DOHH2 (cell line): ENCODE measurements around the gene BARX2.

Experiments used
- H3F3A ChIP-seq: fragments of 200-600 bp; sonication (generic), shearing (Covaris generic); 2 replicates; pipeline ENCODE4 v1.6.0; 2016; ENCODE audit warnings: antibody characterized with exemption, mild to moderate bottlenecking; ENCODE audit not compliant: control insufficient read depth, insufficient read depth
- H3K27ac ChIP-seq: fragments of 200-600 bp; sonication (generic); 2 replicates; pipeline ENCODE4 v1.5.1; 2014; ENCODE audit warnings: low read depth, mild to moderate bottlenecking, low read length, moderate library complexity
- H3K27me3 ChIP-seq: fragments of 200-600 bp; sonication (generic); 2 replicates; pipeline ENCODE4 v1.6.1; 2014; ENCODE audit warnings: mild to moderate bottlenecking, low read length, mixed read lengths; ENCODE audit not compliant: control insufficient read depth
- H3K36me3 ChIP-seq: fragments of 200-600 bp; sonication (generic); 2 replicates; pipeline ENCODE4 v1.6.1; 2014; ENCODE audit warnings: mild to moderate bottlenecking, low read length, moderate library complexity, mixed read lengths; ENCODE audit not compliant: control insufficient read depth
- H3K4me1 ChIP-seq: fragments of 200-600 bp; sonication (generic); 2 replicates; pipeline ENCODE4 v1.6.1; 2014; ENCODE audit warnings: mild to moderate bottlenecking, low read length, mixed read lengths; ENCODE audit not compliant: control insufficient read depth
- H3K4me2 ChIP-seq: fragments of 200-600 bp; sonication (generic); 2 replicates; pipeline ENCODE4 v1.6.0; 2014; ENCODE audit warnings: mild to moderate bottlenecking, low read length, moderate library complexity
- H3K4me3 ChIP-seq: fragments of 200-600 bp; sonication (generic); 2 replicates; pipeline ENCODE4 v1.5.1; 2014; ENCODE audit warnings: mild to moderate bottlenecking, low read length, mixed read lengths
- H3K79me2 ChIP-seq: fragments of 200-600 bp; sonication (generic); 2 replicates; pipeline ENCODE4 v1.6.1; 2014; ENCODE audit warnings: mild to moderate bottlenecking, low read length, mixed read lengths; ENCODE audit not compliant: control insufficient read depth
- H3K9me2 ChIP-seq: fragments of 200-600 bp; sonication (generic); replicated peaks from 2 replicates; pipeline ENCODE4 v1.6.1; 2014; ENCODE audit warnings: mild to moderate bottlenecking, low read length, mixed read lengths; ENCODE audit not compliant: control insufficient read depth
- H3K9me3 ChIP-seq: fragments of 200-600 bp; sonication (generic); 2 replicates; pipeline ENCODE4 v1.6.1; 2014; ENCODE audit warnings: antibody characterized with exemption, low read length, mixed read lengths; ENCODE audit not compliant: control insufficient read depth, insufficient read depth
- H4K20me1 ChIP-seq: fragments of 200-600 bp; sonication (generic); 2 replicates; pipeline ENCODE4 v1.6.0; 2014; ENCODE audit warnings: low read depth, mild to moderate bottlenecking, antibody characterized with exemption, low read length, moderate library complexity; ENCODE audit not compliant: control insufficient read depth, insufficient read depth
- CTCF ChIP-seq: fragments of 200-600 bp; sonication (generic); IDR thresholded peaks from one replicate; pipeline ENCODE4 v1.5.1; 2014; ENCODE audit warnings: antibody characterized with exemption, mild to moderate bottlenecking, low read depth, low read length; ENCODE audit not compliant: poor library complexity, severe bottlenecking
- EZH2phosphoT487 ChIP-seq: fragments of 200-600 bp; sonication (generic); IDR thresholded peaks from 2 replicates; pipeline ENCODE4 v1.6.1; 2017; ENCODE audit warnings: borderline replicate concordance, mild to moderate bottlenecking, antibody characterized with exemption, low read length, moderate library complexity, mixed read lengths

BARX2 gene

GRCh38 chr11:129384415-129384814, 8.8 kb downstream of the BARX2 start:
- Histone ChIP-seq H3K9me2 (no peaks in the 10 kb centered on the region), H3K79me2 (no peaks in the 10 kb centered on the region), H3K36me3 (no peaks in the 10 kb centered on the region), H3F3A (no peaks in the 10 kb centered on the region), H3K4me1 (no peaks in the 10 kb centered on the region), H3K27ac (no peak overlapping the region), H3K27me3 (no peaks in the 10 kb centered on the region), H3K4me2 (no peak overlapping the region), H3K4me3 (no peak overlapping the region), H3K9me3 (no peaks in the 10 kb centered on the region), H4K20me1 (no peaks in the 10 kb centered on the region)
- no peak for TF ChIP-seq EZH2phosphoT487
- no peak for TF ChIP-seq CTCF

GRCh38 chr11:129385801-129386200, 10.2 kb downstream of the BARX2 start:
- H3K4me2 ChIP-seq, result no peak overlapping the region
- H3K9me3 ChIP-seq, result no peaks in the 10 kb centered on the region
- no peak overlapping the region for H3K27ac ChIP-seq
- no peaks in the 10 kb centered on the region for H3K9me2 ChIP-seq
- no peak overlapping the region for H3K4me3 ChIP-seq
- no peak for TF ChIP-seq CTCF
- no peak for TF ChIP-seq EZH2phosphoT487
- H3K79me2 ChIP-seq, result no peaks in the 10 kb centered on the region
- no peaks in the 10 kb centered on the region for H4K20me1 ChIP-seq
- no peaks in the 10 kb centered on the region for H3K4me1 ChIP-seq
- H3K36me3 ChIP-seq, result no peaks in the 10 kb centered on the region
- H3F3A ChIP-seq, result no peaks in the 10 kb centered on the region
- no peaks in the 10 kb centered on the region for H3K27me3 ChIP-seq

GRCh38 chr11:129386795-129387397, 11.2 kb downstream of the BARX2 start:
- no peak overlapping the region for H3K27ac ChIP-seq
- H3K9me3 ChIP-seq, result no peaks in the 10 kb centered on the region
- no peaks in the 10 kb centered on the region for H4K20me1 ChIP-seq
- H3K4me2 ChIP-seq, result no peak overlapping the region
- no peaks in the 10 kb centered on the region for H3K27me3 ChIP-seq
- no peak overlapping the region for H3K4me3 ChIP-seq
- no peaks in the 10 kb centered on the region for H3K4me1 ChIP-seq
- H3K36me3 ChIP-seq, result no peaks in the 10 kb centered on the region
- H3K9me2 ChIP-seq, result no peaks in the 10 kb centered on the region
- no peaks in the 10 kb centered on the region for H3K79me2 ChIP-seq
- H3F3A ChIP-seq, result no peaks in the 10 kb centered on the region
- TF ChIP-seq CTCF, result no peak
- no peak for TF ChIP-seq EZH2phosphoT487

GRCh38 chr11:129387434-129387833, 11.8 kb downstream of the BARX2 start:
- Histone ChIP-seq H3F3A (no peaks in the 10 kb centered on the region), H3K79me2 (no peaks in the 10 kb centered on the region), H3K27me3 (no peaks in the 10 kb centered on the region), H3K4me1 (no peaks in the 10 kb centered on the region), H3K9me2 (no peaks in the 10 kb centered on the region), H3K4me2 (no peak overlapping the region), H3K4me3 (no peak overlapping the region), H4K20me1 (no peaks in the 10 kb centered on the region), H3K9me3 (no peaks in the 10 kb centered on the region), H3K36me3 (no peaks in the 10 kb centered on the region), H3K27ac (no peak overlapping the region)
- TF ChIP-seq EZH2phosphoT487 (no peak), CTCF (no peak)
